DND-41 (cell line): ENCODE results near the gene SMPD3.

ENCODE experiments used
- ATAC-seq: fragments of 200-7000 bp; cut with Tn5 transposase; 3 replicates; pipeline ENCODE4 v1.9.1; 2021; ENCODE audit warnings: low read depth; ENCODE audit not compliant: insufficient read depth
- DNase-seq: peaks from one replicate; pipeline ENCODE4 v3.0.0-alpha.2; 2020
- H2AFZ ChIP-seq: 2 replicates; pipeline ENCODE4 v1.6.0; 2012; ENCODE audit warnings: low read depth, low read length
- H3K27ac ChIP-seq: 2 replicates; pipeline ENCODE4 v1.5.1; 2012; ENCODE audit warnings: low read length, inconsistent platforms
- H3K27me3 ChIP-seq: fragments of 200-600 bp; sonication (generic); 2 replicates; pipeline ENCODE4 v1.6.0; 2012; ENCODE audit warnings: low read length, mild to moderate bottlenecking, inconsistent platforms; ENCODE audit not compliant: insufficient read depth, poor library complexity
- H3K36me3 ChIP-seq: 2 replicates; pipeline ENCODE4 v1.5.1; 2012; ENCODE audit warnings: low read length, inconsistent platforms; ENCODE audit not compliant: insufficient read depth
- H3K4me1 ChIP-seq: 2 replicates; pipeline ENCODE4 v1.5.1; 2012; ENCODE audit warnings: mild to moderate bottlenecking, low read length; ENCODE audit not compliant: insufficient read depth
- H3K4me2 ChIP-seq: 2 replicates; pipeline ENCODE4 v1.6.0; 2012; ENCODE audit warnings: mild to moderate bottlenecking, moderate library complexity, low read length, inconsistent platforms; ENCODE audit not compliant: insufficient read depth
- H3K4me3 ChIP-seq, 2 experiments: fragments of 200-600 bp in 1 of 2; shearing (Covaris generic) in 1 of 2; 2 replicates each; pipeline ENCODE4 v1.5.1; 2012 to 2016; ENCODE audit warnings: inconsistent platforms in 2 of 2, low read length in 2 of 2, mild to moderate bottlenecking in 2 of 2, low read depth in 1 of 2, moderate library complexity in 1 of 2
- H3K79me2 ChIP-seq: 2 replicates; pipeline ENCODE4 v1.6.0; 2012; ENCODE audit warnings: low read length, inconsistent platforms; ENCODE audit not compliant: insufficient read depth
- H3K9ac ChIP-seq: 2 replicates; pipeline ENCODE4 v1.6.0; 2012; ENCODE audit warnings: low read depth, mild to moderate bottlenecking, inconsistent platforms, low read length, moderate library complexity
- H3K9me3 ChIP-seq: 2 replicates; pipeline ENCODE4 v1.5.1; 2012; ENCODE audit warnings: low read length, moderate library complexity, mild to moderate bottlenecking, inconsistent platforms; ENCODE audit not compliant: insufficient read depth, severe bottlenecking
- H4K20me1 ChIP-seq: 2 replicates; pipeline ENCODE4 v1.6.0; 2012; ENCODE audit warnings: low read length; ENCODE audit not compliant: insufficient read depth
- CTCF ChIP-seq: IDR thresholded peaks from 2 replicates; pipeline ENCODE4 v1.5.1; 2012; ENCODE audit warnings: borderline replicate concordance, low read length, moderate library complexity, mild to moderate bottlenecking; ENCODE audit not compliant: poor library complexity, severe bottlenecking; ENCODE audit errors: extremely low read depth
- EZH2 ChIP-seq: IDR thresholded peaks from 3 replicates; pipeline ENCODE4 v1.6.1; 2012; ENCODE audit warnings: borderline replicate concordance, low read depth, mild to moderate bottlenecking, moderate library complexity, low read length, inconsistent platforms; ENCODE audit not compliant: severe bottlenecking

SMPD3 gene

DNA sequence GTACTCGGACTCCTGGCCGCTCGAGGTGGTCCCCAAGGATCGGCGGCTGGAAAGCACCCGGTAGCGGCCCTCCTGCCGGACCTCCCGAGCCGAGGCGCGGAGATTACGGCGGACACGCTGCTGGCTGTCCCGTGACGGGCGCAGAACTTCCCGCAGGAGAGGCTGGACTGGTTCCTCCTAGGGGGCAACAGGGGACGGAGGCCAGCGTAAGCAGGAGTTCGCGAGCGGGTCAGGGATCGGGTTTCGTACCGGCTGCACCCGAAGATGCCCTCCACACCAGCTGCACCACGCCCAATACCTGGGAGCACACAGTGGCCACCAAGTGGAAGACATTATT lies 137.9 kb downstream of the SMPD3 start:
- Histone ChIP-seq H3K4me1 (peaks cover 62% of the 10 kb centered on the region), H3K79me2 (peaks cover 83% of the 10 kb centered on the region), H4K20me1 (peaks cover 19% of the 10 kb centered on the region; the same call in 1 of the 2 replicates), H3K4me2 (peak overlapping the region; percentile 98), H3K27me3 (no peaks in the 10 kb centered on the region), H3K9ac (peak overlapping the region; percentile 78), H3K27ac (peak overlapping the region; percentile 92), H2AFZ (peak overlapping the region; percentile 100), H3K9me3 (no peaks in the 10 kb centered on the region), H3K36me3 (peaks cover 58% of the 10 kb centered on the region), H3K4me3 (peak overlapping the region; percentile 83 to 98)
- TF ChIP-seq EZH2: no peak
- TF ChIP-seq CTCF: no peak
- no peak for ATAC-seq
- no peak for DNase-seq

DNA sequence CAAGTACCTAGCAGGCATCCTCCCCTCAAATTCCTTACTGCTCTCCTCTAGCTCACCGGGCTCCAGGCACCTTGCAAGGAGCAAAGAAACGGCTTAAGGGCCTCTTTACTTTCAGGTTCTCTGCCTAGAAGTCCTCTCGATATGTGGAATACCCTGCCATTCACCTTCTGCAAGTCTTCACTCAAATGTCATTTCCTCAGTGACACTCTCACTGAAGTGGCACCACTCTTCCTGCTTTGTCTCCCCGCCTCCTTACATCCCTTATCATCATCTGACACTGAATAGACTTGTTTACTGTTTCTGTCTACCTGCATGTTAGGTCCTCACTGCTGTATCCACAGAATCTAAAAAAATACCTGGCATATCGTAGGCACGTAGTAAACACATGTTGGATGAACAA lies 138.5 kb downstream of the SMPD3 start:
- TF ChIP-seq CTCF (no peak), EZH2 (no peak)
- DNase-seq: no peak

More for the DNA sequence above, 138.5 kb downstream of the SMPD3 start:
- Histone ChIP-seq H4K20me1 (peaks cover 23% of the 10 kb centered on the region; the same call in 1 of the 2 replicates), H3K9ac (peak overlapping the region; percentile 78), H2AFZ (peak overlapping the region; percentile 100; the same call in 1 of the 2 replicates), H3K9me3 (no peaks in the 10 kb centered on the region), H3K36me3 (peaks cover 60% of the 10 kb centered on the region), H3K4me3 (peak overlapping the region; percentile 83 to 98), H3K4me2 (peak overlapping the region; percentile 98), H3K79me2 (peaks cover 77% of the 10 kb centered on the region), H3K4me1 (peaks cover 62% of the 10 kb centered on the region), H3K27me3 (no peaks in the 10 kb centered on the region), H3K27ac (peak overlapping the region; percentile 92)
- ATAC-seq: no peak
